K562 (cell line): Measurements from ENCODE around the gene UBXN10. TPM values are rescaled to one million over a fixed set of nuclear protein-coding genes. Genes with fewer than 3 reads are reported as not detected.

Source experiments
- ATF1 ChIP-seq, 2 experiments: fragments of 450-650 bp in 1 of 2; IDR thresholded peaks; 2 replicates each; pipeline ENCODE4 v1.6.1; 2016; ENCODE audit warnings: missing compliant biosample characterization in 1 of 2, missing genetic modification characterization in 1 of 2
- BRD4 ChIP-seq: fragments of 200-600 bp; sonication (generic); IDR thresholded peaks from 2 replicates; pipeline ENCODE4 v1.6.1; 2017; ENCODE audit warnings: inconsistent platforms
- FOXA3 ChIP-seq, 2 experiments: fragments of 450-650 bp in 1 of 2; sonication (generic) in 1 of 2; formaldehyde crosslinking; IDR thresholded peaks in 1 of 2; conservative IDR thresholded peaks in 1 of 2; 2 replicates each; pipeline versions ENCODE4 v1.4.0 to v1.8.0; 2020 to 2022; ENCODE audit warnings: mild to moderate bottlenecking in 2 of 2, missing genetic modification reagents in 1 of 2
- HNRNPH1 ChIP-seq: fragments of 200-400 bp; formaldehyde crosslinking; optimal IDR thresholded peaks from 2 replicates; pipeline ENCODE3; 2017; ENCODE audit warnings: low read depth, mild to moderate bottlenecking, low read length, moderate library complexity
- KLF1 ChIP-seq: fragments of 450-650 bp; IDR thresholded peaks from 2 replicates; pipeline ENCODE4 v1.6.1; 2016; ENCODE audit warnings: missing genetic modification characterization, missing compliant biosample characterization
- NR4A1 ChIP-seq, 2 experiments: fragments of 250-450 bp in 1 of 2; fragments of 450-650 bp in 1 of 2; sonication (Bioruptor Pico) in 1 of 2; IDR thresholded peaks; 2 replicates each; pipeline versions ENCODE4 v1.4.0 to v1.6.1; 2016 to 2020; ENCODE audit warnings: mild to moderate bottlenecking in 2 of 2, missing compliant biosample characterization in 1 of 2, missing genetic modification characterization in 1 of 2, moderate library complexity in 1 of 2
- RBM15 ChIP-seq: fragments of 200-400 bp; formaldehyde crosslinking; IDR thresholded peaks from 2 replicates; pipeline ENCODE4 v1.6.1; 2018; ENCODE audit warnings: mild to moderate bottlenecking, low read length, moderate library complexity; ENCODE audit not compliant: insufficient read depth
- SETDB1 ChIP-seq: IDR thresholded peaks from one replicate; pipeline ENCODE4 v1.6.1; 2012; ENCODE audit warnings: low read length, control low read depth, inconsistent platforms
- SMAD2 ChIP-seq: fragments of 150-350 bp; IDR thresholded peaks from 2 replicates; pipeline ENCODE4 v1.6.1; 2014; ENCODE audit warnings: low read depth, mild to moderate bottlenecking, low read length
- SMC3 ChIP-seq: conservative IDR thresholded peaks from 2 replicates; pipeline ENCODE4 v1.6.1; 2011; ENCODE audit warnings: low read depth, low read length, improper control_type of control experiment; ENCODE audit not compliant: insufficient read depth
- SPI1 ChIP-seq: IDR thresholded peaks from 2 replicates; pipeline ENCODE4 v1.6.1; 2011; ENCODE audit warnings: low read depth, low read length, control low read depth, borderline replicate concordance
- TAF7 ChIP-seq: fragments of 450-650 bp; IDR thresholded peaks from 2 replicates; pipeline ENCODE4 v1.6.1; 2016; ENCODE audit warnings: missing genetic modification characterization, missing compliant biosample characterization
- TEAD4 ChIP-seq, 2 experiments: sonication (generic) in 1 of 2; formaldehyde crosslinking in 1 of 2; IDR thresholded peaks; 2 replicates each; pipeline versions ENCODE4 v1.6.1 to v1.8.0; 2012 to 2022; ENCODE audit warnings: borderline replicate concordance in 1 of 2, inconsistent platforms in 1 of 2, low read length in 1 of 2, mild to moderate bottlenecking in 1 of 2, missing genetic modification reagents in 1 of 2
- U2AF2 ChIP-seq: fragments of 200-400 bp; formaldehyde crosslinking; optimal IDR thresholded peaks from 2 replicates; pipeline ENCODE3; 2017; ENCODE audit warnings: low read depth, mild to moderate bottlenecking, low read length
- ZBED1 ChIP-seq: IDR thresholded peaks from 2 replicates; pipeline ENCODE4 v1.6.1; 2014
- ZNF232 ChIP-seq: sonication (generic); formaldehyde crosslinking; IDR thresholded peaks from 2 replicates; pipeline ENCODE4 v1.8.0; 2022; ENCODE audit warnings: mild to moderate bottlenecking, missing genetic modification reagents
- ZNF408 ChIP-seq: fragments of 250-450 bp; sonication (Bioruptor Pico); IDR thresholded peaks from 2 replicates; pipeline ENCODE4 v1.4.0; 2020; ENCODE audit warnings: low read depth, mild to moderate bottlenecking, moderate library complexity
- ZNF551 ChIP-seq: fragments of 250-450 bp; sonication (Bioruptor Pico); IDR thresholded peaks from 2 replicates; pipeline ENCODE4 v1.5.0; 2021; ENCODE audit warnings: mild to moderate bottlenecking, moderate library complexity
- ZNF561 ChIP-seq: fragments of 450-650 bp; formaldehyde crosslinking; conservative IDR thresholded peaks from 2 replicates; pipeline ENCODE4 v1.4.0; 2020; ENCODE audit warnings: mild to moderate bottlenecking, moderate library complexity
- ZSCAN29 ChIP-seq: fragments of 450-650 bp; IDR thresholded peaks from 2 replicates; pipeline ENCODE4 v1.6.1; 2017
- ZSCAN32 ChIP-seq: fragments of 450-650 bp; formaldehyde crosslinking; IDR thresholded peaks from 2 replicates; pipeline ENCODE4 v1.4.0; 2020; ENCODE audit warnings: mild to moderate bottlenecking, moderate library complexity
- polyA plus RNA-seq, 8 experiments: library from polyadenylated mRNA; depleted of rRNA in 4 of 8; stranded (reverse) in 5 of 8; unstranded in 3 of 8; fragments of >200 nt; fragmentation: Nextera tagmentation in 2 of 8; fragmentation: Illumina TruSeq in 1 of 8; extraction: Ambion mirVana in 2 of 8; extraction: Trizol in 1 of 8; gene quantifications; 2 replicates each; pipeline versions ENCODE4 v1.2.1 to v1.2.3, GENCODE V29; 2011 to 2014; ENCODE audit warnings: inconsistent platforms in 1 of 8, missing spikeins in 1 of 8
- total RNA-seq, 7 experiments: library from RNA; depleted of rRNA in 6 of 7; stranded (reverse); fragments of >200 nt in 6 of 7; fragmentation: Illumina TruSeq in 2 of 7; extraction: Trizol in 2 of 7; gene quantifications; 2 replicates each; pipeline versions ENCODE4 v1.2.1 to v1.2.3, GENCODE V29; 2011 to 2021; ENCODE audit warnings: low replicate concordance in 1 of 7
- TF ChIP-seq, protein P1 (sequence below): fragments of 450-650 bp; IDR thresholded peaks from 2 replicates; pipeline ENCODE4 v1.6.1; 2016; ENCODE audit warnings: antibody characterized with exemption
- TF ChIP-seq, protein P2 (sequence below): fragments of 450-650 bp; formaldehyde crosslinking; IDR thresholded peaks from 2 replicates; pipeline ENCODE4 v1.4.0; 2020; ENCODE audit warnings: mild to moderate bottlenecking, moderate library complexity
- TF ChIP-seq, protein P3 (sequence below), 2 experiments: fragments of 200-800 bp in 1 of 2; sonication (Bioruptor generic) in 1 of 2; sonication (generic) in 1 of 2; formaldehyde crosslinking in 1 of 2; IDR thresholded peaks in 1 of 2; conservative IDR thresholded peaks in 1 of 2; 2 replicates each; pipeline versions ENCODE4 v1.5.0 to v1.6.1; 2016 to 2020; ENCODE audit warnings: missing compliant biosample characterization in 1 of 2, missing genetic modification characterization in 1 of 2, missing genetic modification reagents in 1 of 2

Gene UBXN10
- total and polyA plus RNA-seq, 9 of the 15 experiments (the other 6 are each of a cell fraction or from before 2014, with no cell fraction given) = 10.7 to 17.7 (median 13.6) TPM

DNA sequence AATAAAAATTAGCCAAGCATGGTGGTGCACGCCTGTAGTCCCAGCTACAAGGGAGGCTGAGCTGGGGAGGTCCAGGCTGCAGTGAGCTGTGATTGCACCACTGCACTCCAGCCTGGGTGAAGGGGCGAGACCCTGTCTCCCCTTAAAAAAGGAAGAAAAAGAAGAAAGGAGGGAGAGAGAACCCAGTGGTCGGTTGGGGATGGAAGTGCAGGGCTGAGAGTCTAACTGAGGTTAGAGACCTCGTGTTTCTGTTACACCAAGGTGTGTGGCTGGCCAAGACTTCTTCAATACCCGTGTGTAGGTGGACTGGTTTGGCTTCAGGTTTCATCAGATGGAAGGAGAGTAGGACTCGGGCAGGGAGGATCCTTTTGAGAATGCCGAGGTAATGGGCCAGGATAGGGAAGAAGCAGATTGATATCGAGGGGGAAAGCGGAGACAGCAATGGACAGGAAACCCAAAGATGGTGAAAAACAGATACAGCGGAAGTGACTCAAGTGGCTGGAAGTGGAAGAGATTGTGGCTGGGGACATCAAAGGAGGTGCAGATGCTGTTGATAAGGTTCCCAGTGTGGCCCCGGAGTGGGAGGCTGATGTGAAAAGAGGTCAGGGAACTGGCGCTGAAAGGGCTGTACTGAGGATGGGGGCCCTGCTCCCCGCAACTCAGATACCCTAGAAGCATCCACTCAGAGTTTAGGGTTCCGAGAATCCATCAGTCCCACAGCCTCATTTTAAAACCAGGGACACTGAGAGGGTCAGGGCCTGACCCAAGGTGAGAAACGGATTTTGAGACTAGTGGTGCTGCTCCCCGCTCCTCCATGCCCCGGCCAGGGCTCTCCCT lies 681 bp upstream of the UBXN10 start (continued):
- TF ChIP-seq, protein P1, sequence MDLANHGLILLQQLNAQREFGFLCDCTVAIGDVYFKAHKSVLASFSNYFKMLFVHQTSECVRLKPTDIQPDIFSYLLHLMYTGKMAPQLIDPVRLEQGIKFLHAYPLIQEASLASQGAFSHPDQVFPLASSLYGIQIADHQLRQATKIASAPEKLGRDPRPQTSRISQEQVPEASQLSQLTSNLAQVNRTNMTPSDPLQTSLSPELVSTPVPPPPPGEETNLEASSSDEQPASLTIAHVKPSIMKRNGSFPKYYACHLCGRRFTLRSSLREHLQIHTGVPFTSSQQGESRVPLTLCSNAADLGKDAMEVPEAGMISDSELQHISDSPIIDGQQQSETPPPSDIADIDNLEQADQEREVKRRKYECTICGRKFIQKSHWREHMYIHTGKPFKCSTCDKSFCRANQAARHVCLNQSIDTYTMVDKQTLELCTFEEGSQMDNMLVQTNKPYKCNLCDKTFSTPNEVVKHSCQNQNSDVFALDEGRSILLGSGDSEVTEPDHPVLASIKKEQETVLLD = peak; percentile 88
- no peak for TF ChIP-seq RBM15
- no peak for TF ChIP-seq SETDB1
- TF ChIP-seq, protein P2, sequence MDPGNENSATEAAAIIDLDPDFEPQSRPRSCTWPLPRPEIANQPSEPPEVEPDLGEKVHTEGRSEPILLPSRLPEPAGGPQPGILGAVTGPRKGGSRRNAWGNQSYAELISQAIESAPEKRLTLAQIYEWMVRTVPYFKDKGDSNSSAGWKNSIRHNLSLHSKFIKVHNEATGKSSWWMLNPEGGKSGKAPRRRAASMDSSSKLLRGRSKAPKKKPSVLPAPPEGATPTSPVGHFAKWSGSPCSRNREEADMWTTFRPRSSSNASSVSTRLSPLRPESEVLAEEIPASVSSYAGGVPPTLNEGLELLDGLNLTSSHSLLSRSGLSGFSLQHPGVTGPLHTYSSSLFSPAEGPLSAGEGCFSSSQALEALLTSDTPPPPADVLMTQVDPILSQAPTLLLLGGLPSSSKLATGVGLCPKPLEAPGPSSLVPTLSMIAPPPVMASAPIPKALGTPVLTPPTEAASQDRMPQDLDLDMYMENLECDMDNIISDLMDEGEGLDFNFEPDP (CRISPR knock-in tag) = no peak
- no peak for TF ChIP-seq ZSCAN29
- TF ChIP-seq BRD4 = peak; percentile 6; the same call in 1 of the 2 replicates
- no peak for TF ChIP-seq HNRNPH1
- no peak for TF ChIP-seq ATF1 (CRISPR knock-in tag; IDR thresholded peaks at IDR 0.05)
- peak; percentile 82 for TF ChIP-seq ATF1 (tag; IDR thresholded peaks at IDR 0.05)
- no peak for TF ChIP-seq U2AF2
- TF ChIP-seq SPI1 = peak; percentile 89
- TF ChIP-seq FOXA3 (CRISPR knock-in tag; conservative IDR thresholded peaks at IDR 0.05 in 1 of 2, IDR thresholded peaks at IDR 0.05 in 1 of 2) = peak in 1 of 2 experiments; percentile 15; a peak in 1 of 4 replicates
- no peak for TF ChIP-seq SMAD2
- TF ChIP-seq ZBED1 = no peak; the same call in 1 of the 2 replicates
- TF ChIP-seq NR4A1 (CRISPR knock-in tag; IDR thresholded peaks at IDR 0.05) = no peak
- TF ChIP-seq NR4A1 (tag; IDR thresholded peaks at IDR 0.05) = peak; percentile 57
- no peak for TF ChIP-seq ZNF551
- no peak for TF ChIP-seq ZNF561
- no peak; the same call in none of the 2 replicates for TF ChIP-seq ZNF232 (CRISPR knock-in tag)
- TF ChIP-seq, protein P3, sequence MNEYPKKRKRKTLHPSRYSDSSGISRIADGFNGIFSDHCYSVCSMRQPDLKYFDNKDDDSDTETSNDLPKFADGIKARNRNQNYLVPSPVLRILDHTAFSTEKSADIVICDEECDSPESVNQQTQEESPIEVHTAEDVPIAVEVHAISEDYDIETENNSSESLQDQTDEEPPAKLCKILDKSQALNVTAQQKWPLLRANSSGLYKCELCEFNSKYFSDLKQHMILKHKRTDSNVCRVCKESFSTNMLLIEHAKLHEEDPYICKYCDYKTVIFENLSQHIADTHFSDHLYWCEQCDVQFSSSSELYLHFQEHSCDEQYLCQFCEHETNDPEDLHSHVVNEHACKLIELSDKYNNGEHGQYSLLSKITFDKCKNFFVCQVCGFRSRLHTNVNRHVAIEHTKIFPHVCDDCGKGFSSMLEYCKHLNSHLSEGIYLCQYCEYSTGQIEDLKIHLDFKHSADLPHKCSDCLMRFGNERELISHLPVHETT (CRISPR knock-in tag; conservative IDR thresholded peaks at IDR 0.05 in 1 of 2, IDR thresholded peaks at IDR 0.05 in 1 of 2) = peak in 1 of 2 experiments; percentile 63; a peak in 2 of 4 replicates
- TF ChIP-seq ZSCAN32 (CRISPR knock-in tag) = no peak
- no peak for TF ChIP-seq ZNF408 (CRISPR knock-in tag)
- TF ChIP-seq SMC3 = no peak
- peak; percentile 81 for TF ChIP-seq TAF7
- TF ChIP-seq TEAD4 (IDR thresholded peaks at IDR 0.05; ENCODE audit: low read length) = peak; percentile 62
- no peak for TF ChIP-seq TEAD4 (CRISPR knock-in tag; IDR thresholded peaks at IDR 0.05; ENCODE audit: borderline replicate concordance)
- peak; percentile 73; the same call in 1 of the 2 replicates for TF ChIP-seq KLF1 (tag)
